Mesenchymal stem cell (in vitro differentiated cells and primary cell): ENCODE results near the gene XIRP2.

Source experiments
- DNase-seq: peaks from one replicate; pipeline ENCODE4 v3.0.0-alpha.2; 2013
- H2AFZ ChIP-seq: one replicate; pipeline ENCODE4 v1.6.1; 2013; ENCODE audit warnings: low read depth, mild to moderate bottlenecking, control low read depth, inconsistent platforms, low read length, moderate library complexity
- H2AK5ac ChIP-seq: 2 replicates; pipeline ENCODE4 v1.6.1; 2013; ENCODE audit warnings: low read length, moderate library complexity, mild to moderate bottlenecking, inconsistent platforms; ENCODE audit not compliant: severe bottlenecking
- H2BK120ac ChIP-seq: one replicate; pipeline ENCODE4 v1.6.1; 2013; ENCODE audit warnings: low read depth, mild to moderate bottlenecking, inconsistent platforms, low read length, moderate library complexity
- H2BK12ac ChIP-seq, 2 experiments: one replicate each; pipeline ENCODE4 v1.6.1; 2013; ENCODE audit warnings: inconsistent platforms in 2 of 2, low read length in 2 of 2, mild to moderate bottlenecking in 2 of 2, moderate library complexity in 2 of 2, control low read depth in 1 of 2
- H2BK15ac ChIP-seq: one replicate; pipeline ENCODE4 v1.6.1; 2013; ENCODE audit warnings: mild to moderate bottlenecking, low read depth, inconsistent platforms; ENCODE audit not compliant: poor library complexity, severe bottlenecking
- H2BK5ac ChIP-seq: 2 replicates; pipeline ENCODE4 v1.6.1; 2013; ENCODE audit warnings: low read depth, mild to moderate bottlenecking, low read length, control low read depth, inconsistent platforms; ENCODE audit not compliant: poor library complexity, severe bottlenecking
- H3K14ac ChIP-seq, 2 experiments: one replicate each; pipeline ENCODE4 v1.6.1; 2013; ENCODE audit warnings: inconsistent platforms in 2 of 2, low read length in 2 of 2, control low read depth in 1 of 2, mild to moderate bottlenecking in 1 of 2, moderate library complexity in 1 of 2
- H3K18ac ChIP-seq, 2 experiments: one replicate each; pipeline ENCODE4 v1.6.1; 2013; ENCODE audit warnings: inconsistent platforms in 2 of 2, low read length in 2 of 2, control low read depth in 1 of 2, low read depth in 1 of 2, mild to moderate bottlenecking in 1 of 2
- H3K23ac ChIP-seq, 2 experiments: one replicate each; pipeline ENCODE4 v1.6.1; 2013; ENCODE audit warnings: inconsistent platforms in 2 of 2, low read length in 2 of 2, mild to moderate bottlenecking in 2 of 2, moderate library complexity in 2 of 2, control low read depth in 1 of 2
- H3K27ac ChIP-seq: 2 replicates; pipeline ENCODE4 v1.5.1; 2013; ENCODE audit warnings: mild to moderate bottlenecking, moderate library complexity, low read length, control low read depth, inconsistent platforms; ENCODE audit not compliant: poor library complexity, severe bottlenecking
- H3K27me3 ChIP-seq, 2 experiments: 2 replicates each; pipeline versions ENCODE4 v1.6.1 to v1.7.0; 2013; ENCODE audit warnings: low read length in 2 of 2, mild to moderate bottlenecking in 2 of 2, moderate library complexity in 2 of 2, control low read depth in 1 of 2, inconsistent platforms in 1 of 2; ENCODE audit not compliant: control insufficient read depth in 1 of 2, insufficient read depth in 1 of 2
- H3K36me3 ChIP-seq, 2 experiments: 2 replicates each; pipeline versions ENCODE4 v1.6.1 to v1.7.0; 2013; ENCODE audit warnings: low read length in 2 of 2, control low read depth in 1 of 2, inconsistent platforms in 1 of 2, low read depth in 1 of 2, mild to moderate bottlenecking in 1 of 2; ENCODE audit not compliant: insufficient read depth in 2 of 2, control insufficient read depth in 1 of 2
- H3K4ac ChIP-seq, 2 experiments: one replicate each; pipeline ENCODE4 v1.6.1; 2013; ENCODE audit warnings: inconsistent platforms in 2 of 2, low read length in 2 of 2, mild to moderate bottlenecking in 2 of 2, moderate library complexity in 2 of 2, control low read depth in 1 of 2, low read depth in 1 of 2
- H3K4me1 ChIP-seq: 2 replicates; pipeline ENCODE4 v1.6.1; 2013; ENCODE audit warnings: low read depth, low read length, control low read depth; ENCODE audit not compliant: control insufficient read depth, insufficient read depth
- H3K4me2 ChIP-seq: 2 replicates; pipeline ENCODE4 v1.6.1; 2013; ENCODE audit warnings: low read length, mild to moderate bottlenecking, inconsistent platforms; ENCODE audit not compliant: poor library complexity, severe bottlenecking
- H3K4me3 ChIP-seq, 2 experiments: 2 replicates each; pipeline versions ENCODE4 v1.5.1 to v1.7.0; 2013; ENCODE audit warnings: low read length in 2 of 2, mild to moderate bottlenecking in 2 of 2, control low read depth in 1 of 2, low read depth in 1 of 2; ENCODE audit not compliant: insufficient read depth in 1 of 2
- H3K79me1 ChIP-seq: replicated peaks from 2 replicates; pipeline ENCODE4 v1.6.1; 2013; ENCODE audit warnings: mild to moderate bottlenecking, control low read depth, low read length, inconsistent platforms; ENCODE audit not compliant: poor library complexity, severe bottlenecking
- H3K9ac ChIP-seq: 2 replicates; pipeline ENCODE4 v1.7.0; 2013; ENCODE audit warnings: mild to moderate bottlenecking, low read length, moderate library complexity
- H3K9me3 ChIP-seq: 2 replicates; pipeline ENCODE4 v1.7.0; 2013; ENCODE audit warnings: mild to moderate bottlenecking, low read length; ENCODE audit not compliant: control insufficient read depth
- H4K8ac ChIP-seq: one replicate; pipeline ENCODE4 v1.6.1; 2013; ENCODE audit warnings: inconsistent platforms, mild to moderate bottlenecking, low read length, moderate library complexity
- H4K91ac ChIP-seq: one replicate; pipeline ENCODE4 v1.6.1; 2013; ENCODE audit warnings: mild to moderate bottlenecking, low read length, inconsistent platforms
- WGBS: methylation state at CpG from one replicate; pipeline ENCODE4 v1.1.7; 2013; ENCODE audit warnings: mixed read lengths; 5-methylcytosine and 5-hydroxymethylcytosine counted together

Gene XIRP2

GRCh38 chr2:167132906-167133555, 244.8 kb downstream of the XIRP2 start:
- Histone ChIP-seq H2AK5ac (no peak overlapping the region), H3K14ac (no peak overlapping the region), H3K18ac (no peak overlapping the region)

GRCh38 chr2:167133614-167134013, 245.3 kb downstream of the XIRP2 start:
- no peaks in the 10 kb centered on the region for H3K79me1 ChIP-seq
- no peak overlapping the region for H3K23ac ChIP-seq
- H3K18ac ChIP-seq: no peak overlapping the region
- H2BK5ac ChIP-seq: no peak overlapping the region
- no peak overlapping the region for H3K27ac ChIP-seq
- peak overlapping the region in 1 of 2 experiments; percentile 17 for H3K4ac ChIP-seq
- H3K9ac ChIP-seq: no peak overlapping the region
- no peak overlapping the region for H2AK5ac ChIP-seq
- H4K8ac ChIP-seq: no peak overlapping the region
- H3K4me3 ChIP-seq: no peak overlapping the region
- no peak overlapping the region for H3K4me2 ChIP-seq
- H3K36me3 ChIP-seq: no peaks in the 10 kb centered on the region
- peaks cover under 1% of the 10 kb centered on the region for H3K4me1 ChIP-seq
- H4K91ac ChIP-seq: no peak overlapping the region
- H3K14ac ChIP-seq: no peak overlapping the region
- no peak overlapping the region for H2BK120ac ChIP-seq
- no peak overlapping the region for H2AFZ ChIP-seq
- no peak overlapping the region for H2BK12ac ChIP-seq
- no peaks in the 10 kb centered on the region for H3K9me3 ChIP-seq
- DNase-seq: no peak
- no peak overlapping the region for H2BK15ac ChIP-seq
- 90% methylated on average over 1 of the region's 2 CpGs for WGBS
- H3K27me3 ChIP-seq: no peaks in the 10 kb centered on the region

More at GRCh38 chr2:167132906-167133555, 244.8 kb downstream of the XIRP2 start:
- H3K9ac ChIP-seq: no peak overlapping the region
- no peak overlapping the region for H3K4me2 ChIP-seq
- H2BK5ac ChIP-seq: no peak overlapping the region
- H2BK120ac ChIP-seq: no peak overlapping the region
- no peak overlapping the region for H2BK15ac ChIP-seq
- H3K27ac ChIP-seq: no peak overlapping the region
- no peaks in the 10 kb centered on the region for H3K79me1 ChIP-seq
- no peak overlapping the region for H3K4ac ChIP-seq
- DNase-seq: no peak
- H3K23ac ChIP-seq: no peak overlapping the region
- WGBS: 100% methylated on average over 2 of the region's 3 CpGs
- H3K4me1 ChIP-seq: no peaks in the 10 kb centered on the region
- H4K8ac ChIP-seq: no peak overlapping the region
- no peaks in the 10 kb centered on the region for H3K9me3 ChIP-seq
- H3K27me3 ChIP-seq: no peaks in the 10 kb centered on the region
- no peaks in the 10 kb centered on the region for H3K36me3 ChIP-seq
- H2BK12ac ChIP-seq: no peak overlapping the region
- H3K4me3 ChIP-seq: no peak overlapping the region
- no peak overlapping the region for H2AFZ ChIP-seq
- no peak overlapping the region for H4K91ac ChIP-seq

- no peak overlapping the region for H3K14ac ChIP-seq
- no peak overlapping the region for H3K4me2 ChIP-seq
- no peaks in the 10 kb centered on the region for H3K79me1 ChIP-seq
- H2AFZ ChIP-seq: no peak overlapping the region
- H3K23ac ChIP-seq: no peak overlapping the region
- H3K36me3 ChIP-seq: no peaks in the 10 kb centered on the region
- H4K91ac ChIP-seq: no peak overlapping the region
- H3K9me3 ChIP-seq: no peaks in the 10 kb centered on the region
- H2BK15ac ChIP-seq: no peak overlapping the region
- H3K4me3 ChIP-seq: no peak overlapping the region
- H2AK5ac ChIP-seq: no peak overlapping the region
- peaks cover 2% of the 10 kb centered on the region for H3K4me1 ChIP-seq
- DNase-seq: peak; percentile 82
- no peaks in the 10 kb centered on the region for H3K27me3 ChIP-seq
- H3K4ac ChIP-seq: no peak overlapping the region
- no peak overlapping the region for H2BK12ac ChIP-seq
- 0% methylated on average over 3 of the region's 6 CpGs for WGBS
- peak overlapping the region; percentile 37 for H3K27ac ChIP-seq
- H3K9ac ChIP-seq: no peak overlapping the region
- H2BK5ac ChIP-seq: no peak overlapping the region
- H4K8ac ChIP-seq: no peak overlapping the region
- no peak overlapping the region for H2BK120ac ChIP-seq
- H3K18ac ChIP-seq: no peak overlapping the region
Observed at GRCh38 chr2:167134381-167135072, 246.2 kb downstream of the XIRP2 start.

- Histone ChIP-seq H3K27ac (no peak overlapping the region), H2AK5ac (no peak overlapping the region), H2BK12ac (peak overlapping the region in 1 of 2 experiments; percentile 6), H2BK5ac (no peak overlapping the region), H3K4me3 (no peak overlapping the region), H3K9ac (no peak overlapping the region), H2AFZ (no peak overlapping the region), H4K91ac (no peak overlapping the region), H4K8ac (no peak overlapping the region), H3K4me1 (peaks cover 4% of the 10 kb centered on the region), H3K14ac (no peak overlapping the region), H3K79me1 (no peaks in the 10 kb centered on the region), H3K18ac (no peak overlapping the region), H3K4me2 (no peak overlapping the region), H3K36me3 (no peaks in the 10 kb centered on the region), H2BK120ac (no peak overlapping the region), H3K9me3 (no peaks in the 10 kb centered on the region), H3K23ac (no peak overlapping the region), H3K4ac (no peak overlapping the region), H2BK15ac (no peak overlapping the region), H3K27me3 (no peaks in the 10 kb centered on the region)
- no peak for DNase-seq
- 46% methylated on average over 3 of the region's 4 CpGs for WGBS
Observed at GRCh38 chr2:167135706-167136105, 247.4 kb downstream of the XIRP2 start.
